Ishikawa (cell line): ENCODE data around the gene RFNG.

ENCODE experiments used
- CREB1 ChIP-seq: IDR thresholded peaks from 2 replicates; pipeline ENCODE4 v1.6.1; 2012; ENCODE audit warnings: low read depth
- EP300 ChIP-seq: IDR thresholded peaks from 2 replicates; pipeline ENCODE4 v1.6.1; 2012; ENCODE audit warnings: borderline replicate concordance
- FOXM1 ChIP-seq: IDR thresholded peaks from 2 replicates; pipeline ENCODE4 v1.6.1; 2012; ENCODE audit warnings: low read depth, borderline replicate concordance
- MAX ChIP-seq: IDR thresholded peaks from 2 replicates; pipeline ENCODE4 v1.6.1; 2012
- RAD21 ChIP-seq: IDR thresholded peaks from 2 replicates; pipeline ENCODE4 v1.6.1; 2012; ENCODE audit warnings: low read depth
- REST ChIP-seq: IDR thresholded peaks from 2 replicates; pipeline ENCODE4 v1.6.1; 2012; ENCODE audit warnings: low read depth, mild to moderate bottlenecking
- YY1 ChIP-seq: IDR thresholded peaks from 2 replicates; pipeline ENCODE4 v1.6.1; 2012; ENCODE audit warnings: low read depth
- ZBTB7A ChIP-seq: IDR thresholded peaks from 2 replicates; pipeline ENCODE4 v1.6.1; 2012; ENCODE audit warnings: low read depth

GRCh38 chr17:82035488-82035887, 16.1 kb downstream of the RFNG start:
- TF ChIP-seq RAD21, result no peak
- TF ChIP-seq MAX, result no peak
- no peak for TF ChIP-seq EP300
- TF ChIP-seq FOXM1, result no peak
- TF ChIP-seq CREB1, result no peak
- no peak for TF ChIP-seq ZBTB7A
- TF ChIP-seq YY1, result no peak
- TF ChIP-seq REST, result no peak
